Dendritic cell treated with granulocyte-macrophage colony-stimulating factor and Interleukin-4, amounts not matched to agents 40 ng/mL and 50 ng/mL, for 4 days (primary cell): ENCODE data around the gene PCDHGA4.
"Not testable (repeated sequence)": the region's sequence is repeated elsewhere in the genome, so short reads cannot be mapped to it uniquely, and the experiment has no call there.

Experiments used
- H3K27ac Mint-ChIP-seq: one replicate; pipeline ENCODE4 v1.8.0; 2022; ENCODE audit warnings: mild to moderate bottlenecking, mixed read lengths
- H3K27me3 Mint-ChIP-seq: one replicate; pipeline ENCODE4 v1.8.0; 2022; ENCODE audit warnings: mild to moderate bottlenecking, mixed read lengths
- H3K36me3 Mint-ChIP-seq: one replicate; pipeline ENCODE4 v1.8.0; 2022; ENCODE audit warnings: low read depth, mixed read lengths
- H3K4me1 Mint-ChIP-seq: one replicate; pipeline ENCODE4 v1.8.0; 2022; ENCODE audit warnings: low read depth, mixed read lengths
- H3K4me3 Mint-ChIP-seq: one replicate; pipeline ENCODE4 v1.8.0; 2022; ENCODE audit warnings: mild to moderate bottlenecking, moderate library complexity, mixed read lengths
- H3K9me3 Mint-ChIP-seq: one replicate; pipeline ENCODE4 v1.8.0; 2022; ENCODE audit warnings: mixed read lengths
- intact Hi-C: fragments of 100-400 bp; cut with micrococcal nuclease; formaldehyde crosslinking; loops from one replicate; pipeline ENCODE4 v1.15.0; 2022

The PCDHGA4 gene

GRCh38 chr5:141384471-141385267 lies 29.8 kb downstream of the PCDHGA4 start:
- intact Hi-C loops = no loop called here
- Mint-ChIP-seq H3K4me3 (no peak overlapping the region), H3K27me3 (peaks cover 77% of the 10 kb centered on the region), H3K9me3 (peaks cover 38% of the 10 kb centered on the region), H3K36me3 (peaks cover 1% of the 10 kb centered on the region), H3K4me1 (no peaks in the 10 kb centered on the region), H3K27ac (no peak overlapping the region)

DNA sequence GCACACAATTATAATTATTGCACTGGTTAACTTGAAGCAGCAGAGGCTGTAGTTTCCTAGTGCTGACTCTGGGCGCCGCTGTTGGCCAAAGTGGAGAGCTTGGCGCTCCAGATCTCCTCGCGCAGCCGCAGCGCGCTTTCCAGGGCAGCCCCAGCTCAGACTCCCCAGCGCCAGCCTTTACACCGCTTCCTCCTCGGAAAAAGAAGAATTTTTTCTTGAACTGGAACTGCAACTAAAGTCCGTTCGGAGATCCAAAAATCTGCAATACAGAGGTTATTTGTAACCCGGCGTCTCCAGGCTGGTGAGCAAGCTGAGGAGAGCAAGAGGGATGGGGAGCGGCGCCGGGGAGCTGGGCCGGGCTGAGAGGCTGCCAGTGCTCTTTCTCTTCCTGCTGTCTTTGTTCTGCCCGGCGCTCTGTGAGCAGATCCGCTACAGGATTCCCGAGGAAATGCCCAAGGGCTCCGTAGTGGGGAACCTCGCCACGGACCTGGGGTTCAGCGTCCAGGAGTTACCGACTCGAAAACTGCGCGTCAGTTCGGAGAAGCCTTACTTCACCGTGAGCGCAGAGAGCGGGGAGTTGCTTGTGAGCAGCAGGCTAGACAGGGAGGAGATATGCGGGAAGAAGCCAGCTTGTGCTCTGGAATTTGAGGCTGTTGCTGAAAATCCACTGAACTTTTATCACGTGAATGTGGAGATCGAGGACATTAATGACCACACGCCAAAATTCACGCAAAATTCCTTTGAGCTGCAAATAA lies 32.9 kb downstream of the PCDHGA4 start, which contains the start of gene PCDHGB4:
TSS of gene PCDHGB4 (plus strand) at position 142 of the 755 bp plus-strand sequence. CDS start at position 329, 187 bp downstream.
- peaks cover 53% of the 10 kb centered on the region for H3K9me3 Mint-ChIP-seq
- peak within 1 kb of the TSS; percentile 63 for H3K4me3 Mint-ChIP-seq
- H3K36me3 Mint-ChIP-seq, intact Hi-C loops, H3K4me1 Mint-ChIP-seq, H3K27ac Mint-ChIP-seq: not testable (repeated sequence)
- peaks cover 74% of the 10 kb centered on the region for H3K27me3 Mint-ChIP-seq

DNA sequence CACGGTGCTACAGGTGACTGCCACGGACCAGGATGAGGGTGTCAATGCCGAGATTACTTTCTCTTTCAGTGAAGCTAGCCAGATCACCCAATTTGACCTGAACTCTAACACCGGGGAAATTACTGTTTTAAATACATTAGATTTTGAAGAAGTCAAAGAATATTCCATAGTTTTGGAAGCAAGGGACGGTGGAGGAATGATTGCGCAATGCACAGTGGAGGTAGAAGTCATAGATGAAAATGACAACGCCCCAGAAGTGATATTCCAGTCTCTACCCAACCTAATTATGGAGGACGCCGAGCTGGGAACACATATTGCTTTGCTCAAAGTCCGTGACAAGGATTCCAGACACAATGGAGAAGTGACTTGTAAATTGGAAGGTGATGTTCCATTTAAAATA lies 33.8 kb downstream of the PCDHGA4 start:
- no peak overlapping the region for H3K4me3 Mint-ChIP-seq
- peaks cover 73% of the 10 kb centered on the region for H3K27me3 Mint-ChIP-seq
- H3K36me3 Mint-ChIP-seq = peaks cover 7% of the 10 kb centered on the region
- H3K4me1 Mint-ChIP-seq = no peaks in the 10 kb centered on the region
- no peak overlapping the region for H3K27ac Mint-ChIP-seq
- peaks cover 53% of the 10 kb centered on the region for H3K9me3 Mint-ChIP-seq
- intact Hi-C loops = no loop called here

GRCh38 chr5:141389153-141390042 lies 34.6 kb downstream of the PCDHGA4 start:
- intact Hi-C loops = no loop called here
- no peak overlapping the region for H3K27ac Mint-ChIP-seq
- peaks cover 57% of the 10 kb centered on the region for H3K9me3 Mint-ChIP-seq
- H3K36me3 Mint-ChIP-seq = peaks cover 7% of the 10 kb centered on the region
- H3K4me3 Mint-ChIP-seq = no peak overlapping the region
- H3K4me1 Mint-ChIP-seq = no peaks in the 10 kb centered on the region
- H3K27me3 Mint-ChIP-seq = peaks cover 73% of the 10 kb centered on the region

DNA sequence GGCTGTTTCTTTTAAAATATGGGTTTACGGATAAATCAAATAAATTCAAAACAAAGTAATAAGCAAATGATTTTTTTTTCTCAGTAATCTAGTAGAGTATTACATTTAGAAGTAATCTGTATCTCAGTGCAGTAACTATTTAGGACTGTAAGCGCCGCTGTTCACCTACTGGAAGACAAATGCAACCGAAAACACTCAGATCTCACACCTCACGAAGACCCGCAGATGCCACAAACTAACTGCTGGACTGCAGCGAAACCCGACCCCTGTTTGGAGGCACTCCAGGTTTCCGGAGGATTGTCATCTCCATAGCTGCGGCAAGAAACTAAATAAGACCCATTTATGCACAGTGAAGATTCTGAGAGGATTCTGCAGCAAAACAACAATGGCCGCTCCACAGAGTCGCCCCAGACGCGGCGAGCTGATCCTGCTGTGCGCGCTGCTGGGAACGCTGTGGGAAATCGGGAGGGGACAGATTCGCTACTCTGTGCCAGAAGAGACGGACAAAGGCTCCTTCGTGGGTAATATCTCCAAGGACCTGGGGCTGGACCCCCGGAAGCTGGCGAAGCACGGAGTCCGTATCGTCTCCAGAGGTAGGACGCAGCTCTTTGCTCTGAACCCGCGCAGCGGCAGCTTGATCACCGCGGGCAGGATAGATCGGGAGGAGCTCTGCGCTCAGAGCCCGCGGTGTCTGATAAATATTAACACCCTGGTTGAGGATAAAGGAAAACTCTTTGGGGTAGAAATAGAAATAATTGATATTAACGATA lies 37.8 kb downstream of the PCDHGA4 start, which contains the start of gene PCDHGA8:
TSS of gene PCDHGA8 (plus strand) at position 205 of the 770 bp plus-strand sequence. CDS start at position 386, 181 bp downstream.
- no peak within 1 kb of the TSS for H3K27ac Mint-ChIP-seq

DNA sequence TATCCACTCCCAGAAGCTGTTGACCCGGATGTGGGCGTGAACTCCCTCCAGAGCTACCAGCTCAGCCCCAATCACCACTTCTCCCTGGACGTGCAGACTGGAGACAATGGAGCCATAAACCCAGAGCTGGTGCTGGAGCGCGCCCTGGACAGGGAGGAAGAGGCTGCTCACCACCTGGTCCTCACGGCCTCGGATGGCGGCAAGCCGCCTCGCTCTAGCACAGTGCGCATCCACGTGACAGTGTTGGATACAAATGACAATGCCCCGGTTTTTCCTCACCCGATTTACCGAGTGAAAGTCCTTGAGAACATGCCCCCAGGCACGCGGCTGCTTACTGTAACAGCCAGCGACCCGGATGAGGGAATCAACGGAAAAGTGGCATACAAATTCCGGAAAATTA lies 38.4 kb downstream of the PCDHGA4 start:
- Mint-ChIP-seq H3K36me3 (peaks cover 7% of the 10 kb centered on the region), H3K27me3 (peaks cover 72% of the 10 kb centered on the region), H3K4me3 (no peak overlapping the region), H3K4me1 (no peaks in the 10 kb centered on the region), H3K9me3 (peaks cover 57% of the 10 kb centered on the region), H3K27ac (no peak overlapping the region)
- intact Hi-C loops = no loop called here

More for the DNA sequence above, 37.8 kb downstream of the PCDHGA4 start, which contains the start of gene PCDHGA8:
- no peaks in the 10 kb centered on the region for H3K4me1 Mint-ChIP-seq
- no peak within 1 kb of the TSS for H3K4me3 Mint-ChIP-seq
- H3K36me3 Mint-ChIP-seq = peaks cover 7% of the 10 kb centered on the region
- intact Hi-C loops = no loop called here
- H3K9me3 Mint-ChIP-seq = peaks cover 59% of the 10 kb centered on the region
- peaks cover 72% of the 10 kb centered on the region for H3K27me3 Mint-ChIP-seq

- H3K9me3 Mint-ChIP-seq = peaks cover 55% of the 10 kb centered on the region
- H3K36me3 Mint-ChIP-seq, H3K27ac Mint-ChIP-seq, intact Hi-C loops, H3K4me1 Mint-ChIP-seq, H3K4me3 Mint-ChIP-seq: not testable (repeated sequence)
- peaks cover 72% of the 10 kb centered on the region for H3K27me3 Mint-ChIP-seq
Observed at GRCh38 chr5:141394401-141395187, 39.8 kb downstream of the PCDHGA4 start.

DNA sequence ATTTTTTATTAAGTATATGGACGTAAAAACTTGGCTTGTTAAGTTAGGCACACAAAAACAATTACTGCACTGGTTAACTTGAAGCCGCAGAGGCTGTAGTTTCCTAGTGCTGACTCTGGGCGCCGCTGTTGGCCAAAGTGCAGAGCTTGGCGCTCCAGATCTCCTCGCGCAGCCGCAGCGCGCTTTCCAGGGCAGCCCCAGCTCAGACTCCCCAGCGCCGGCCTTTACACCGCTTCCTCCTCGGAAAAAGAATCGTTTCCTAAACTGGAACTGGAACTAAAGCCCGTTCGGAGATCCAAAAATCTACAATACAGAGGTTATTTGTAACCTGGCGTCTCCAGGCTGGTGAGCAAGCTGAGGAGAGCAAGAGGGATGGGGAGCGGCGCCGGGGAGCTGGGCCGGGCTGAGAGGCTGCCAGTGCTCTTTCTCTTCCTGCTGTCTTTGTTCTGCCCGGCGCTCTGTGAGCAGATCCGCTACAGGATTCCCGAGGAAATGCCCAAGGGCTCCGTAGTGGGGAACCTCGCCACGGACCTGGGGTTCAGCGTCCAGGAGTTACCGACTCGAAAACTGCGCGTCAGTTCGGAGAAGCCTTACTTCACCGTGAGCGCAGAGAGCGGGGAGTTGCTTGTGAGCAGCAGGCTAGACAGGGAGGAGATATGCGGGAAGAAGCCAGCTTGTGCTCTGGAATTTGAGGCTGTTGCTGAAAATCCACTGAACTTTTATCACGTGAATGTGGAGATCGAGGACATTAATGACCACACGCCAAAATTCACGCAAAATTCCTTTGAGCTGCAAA lies 43.1 kb downstream of the PCDHGA4 start, which contains the start of gene PCDHGB5:
TSS of gene PCDHGB5 (plus strand) at position 192 of the 796 bp plus-strand sequence. CDS start at position 373, 181 bp downstream.
- Mint-ChIP-seq H3K4me3 (peak within 1 kb of the TSS; percentile 67), H3K9me3 (peaks cover 49% of the 10 kb centered on the region), H3K27me3 (peaks cover 74% of the 10 kb centered on the region)
- H3K27ac Mint-ChIP-seq, intact Hi-C loops, H3K36me3 Mint-ChIP-seq, H3K4me1 Mint-ChIP-seq: not testable (repeated sequence)

- no peaks in the 10 kb centered on the region for H3K4me1 Mint-ChIP-seq
- H3K27ac Mint-ChIP-seq = no peak overlapping the region
- peaks cover 74% of the 10 kb centered on the region for H3K27me3 Mint-ChIP-seq
- peaks cover 49% of the 10 kb centered on the region for H3K9me3 Mint-ChIP-seq
- intact Hi-C loops = no loop called here
- no peaks in the 10 kb centered on the region for H3K36me3 Mint-ChIP-seq
- H3K4me3 Mint-ChIP-seq = no peak overlapping the region
Observed at GRCh38 chr5:141398608-141399007, 43.8 kb downstream of the PCDHGA4 start.

DNA sequence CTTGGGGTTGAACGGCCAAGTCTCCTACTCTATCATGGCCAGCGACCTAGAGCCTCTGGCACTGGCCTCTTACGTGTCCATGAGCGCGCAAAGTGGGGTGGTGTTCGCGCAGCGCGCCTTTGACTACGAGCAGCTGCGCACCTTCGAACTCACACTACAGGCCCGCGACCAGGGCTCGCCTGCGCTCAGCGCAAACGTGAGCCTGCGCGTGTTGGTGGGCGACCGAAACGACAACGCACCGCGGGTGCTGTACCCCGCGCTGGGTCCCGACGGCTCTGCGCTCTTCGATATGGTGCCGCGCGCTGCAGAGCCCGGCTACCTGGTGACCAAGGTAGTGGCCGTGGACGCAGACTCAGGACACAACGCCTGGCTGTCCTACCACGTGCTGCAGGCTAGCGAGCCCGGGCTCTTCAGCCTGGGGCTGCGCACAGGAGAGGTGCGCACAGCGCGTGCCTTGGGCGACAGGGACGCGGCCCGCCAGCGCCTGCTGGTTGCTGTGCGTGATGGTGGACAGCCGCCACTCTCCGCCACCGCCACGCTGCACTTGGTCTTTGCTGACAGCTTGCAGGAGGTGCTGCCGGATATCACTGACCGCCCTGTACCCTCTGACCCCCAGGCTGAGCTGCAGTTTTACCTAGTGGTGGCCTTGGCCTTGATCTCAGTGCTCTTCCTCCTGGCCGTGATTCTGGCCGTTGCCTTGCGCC lies 44.9 kb downstream of the PCDHGA4 start:
- no peak overlapping the region for H3K27ac Mint-ChIP-seq
- H3K9me3 Mint-ChIP-seq = peaks cover 45% of the 10 kb centered on the region
- intact Hi-C loops = no loop called here
- H3K27me3 Mint-ChIP-seq = peaks cover 76% of the 10 kb centered on the region
- no peak overlapping the region for H3K4me3 Mint-ChIP-seq
- H3K36me3 Mint-ChIP-seq = no peaks in the 10 kb centered on the region
- no peaks in the 10 kb centered on the region for H3K4me1 Mint-ChIP-seq

GRCh38 chr5:141402553-141403243 lies 47.9 kb downstream of the PCDHGA4 start, which contains the start of gene PCDHGA9:
Gene PCDHGA9 (plus strand): TSS chr5:141402778. CDS start chr5:141402953, 175 bp downstream.
- no peak within 1 kb of the TSS for H3K4me3 Mint-ChIP-seq
- H3K36me3 Mint-ChIP-seq = no peaks in the 10 kb centered on the region
- H3K27ac Mint-ChIP-seq = no peak within 1 kb of the TSS
- no peaks in the 10 kb centered on the region for H3K4me1 Mint-ChIP-seq
- intact Hi-C loops = no loop called here
- H3K27me3 Mint-ChIP-seq = peaks cover 77% of the 10 kb centered on the region
- H3K9me3 Mint-ChIP-seq = peaks cover 38% of the 10 kb centered on the region
